NOMO-1 (cell line): ENCODE measurements around the gene BSDC1.
A peak's percentile ranks its signal among the peaks of the same experiment; 100 is the strongest.
"Not testable (repeated sequence)": the region's sequence is repeated elsewhere in the genome, so short reads cannot be mapped to it uniquely, and the experiment has no call there.

Experiments
- DNase-seq, 2 experiments: peaks; one replicate each; lab custom pipeline; 2025; ENCODE audit not compliant: unreplicated experiment in 2 of 2; lab: John Stamatoyannopoulos, UW

Gene BSDC1

GRCh38 chr1:32396524-32396923, 2.3 kb upstream of the BSDC1 start:
- not testable (repeated sequence) for DNase-seq

- no peak for DNase-seq
Measured at GRCh38 chr1:32394890-32395432, 720 bp upstream of the BSDC1 start.

- no peak for DNase-seq
Measured at GRCh38 chr1:32393832-32394140, 455 bp downstream of the BSDC1 start.

GRCh38 chr1:32393136-32393535, 1.1 kb downstream of the BSDC1 start:
- DNase-seq, result no peak

GRCh38 chr1:32392325-32392724, 1.9 kb downstream of the BSDC1 start:
- no peak for DNase-seq

GRCh38 chr1:32390904-32391870, 3.1 kb downstream of the BSDC1 start:
- DNase-seq, result no peak

- no peak for DNase-seq
Measured at GRCh38 chr1:32388641-32389040, 5.6 kb downstream of the BSDC1 start.

GRCh38 chr1:32386676-32387392, 7.4 kb downstream of the BSDC1 start:
- no peak for DNase-seq

- no peak for DNase-seq
Measured at GRCh38 chr1:32380057-32380456, 14.2 kb downstream of the BSDC1 start.

GRCh38 chr1:32377541-32378220, 16.6 kb downstream of the BSDC1 start:
- no peak for DNase-seq

- no peak for DNase-seq
Measured at GRCh38 chr1:32376199-32376598, 18.0 kb downstream of the BSDC1 start.

- no peak for DNase-seq
Measured at GRCh38 chr1:32373996-32374592, 20.1 kb downstream of the BSDC1 start.

GRCh38 chr1:32372149-32372756, 22.0 kb downstream of the BSDC1 start:
- peak; percentile 27 to 42 for DNase-seq

- DNase-seq, result no peak
Measured at GRCh38 chr1:32367912-32368635, 26.2 kb downstream of the BSDC1 start.

- DNase-seq, result no peak
Measured at GRCh38 chr1:32365445-32365844, 28.8 kb downstream of the BSDC1 start.

- DNase-seq, result no peak
Measured at GRCh38 chr1:32364836-32365235, 29.4 kb downstream of the BSDC1 start.

- DNase-seq, result no peak
Measured at GRCh38 chr1:32363713-32364112, 30.5 kb downstream of the BSDC1 start.

GRCh38 chr1:32362474-32363313, 31.5 kb downstream of the BSDC1 start, which contains the start of the genes FAM229A and TSSK3:
TSS of gene FAM229A (minus strand) at chr1:32362485. CDS start at chr1:32362091, 394 bp downstream.
TSS of gene TSSK3 (plus strand) at chr1:32362539. CDS start at chr1:32362702, 163 bp downstream.
- no peak for DNase-seq
